Raji (cell line): ENCODE measurements around the gene EEF1AKMT3.

ENCODE experiments used
- POLR2A ChIP-seq: IDR thresholded peaks from 2 replicates; pipeline ENCODE4 v1.6.1; 2011; ENCODE audit warnings: low read depth, low read length, control low read depth; ENCODE audit not compliant: insufficient read depth

The EEF1AKMT3 gene

DNA sequence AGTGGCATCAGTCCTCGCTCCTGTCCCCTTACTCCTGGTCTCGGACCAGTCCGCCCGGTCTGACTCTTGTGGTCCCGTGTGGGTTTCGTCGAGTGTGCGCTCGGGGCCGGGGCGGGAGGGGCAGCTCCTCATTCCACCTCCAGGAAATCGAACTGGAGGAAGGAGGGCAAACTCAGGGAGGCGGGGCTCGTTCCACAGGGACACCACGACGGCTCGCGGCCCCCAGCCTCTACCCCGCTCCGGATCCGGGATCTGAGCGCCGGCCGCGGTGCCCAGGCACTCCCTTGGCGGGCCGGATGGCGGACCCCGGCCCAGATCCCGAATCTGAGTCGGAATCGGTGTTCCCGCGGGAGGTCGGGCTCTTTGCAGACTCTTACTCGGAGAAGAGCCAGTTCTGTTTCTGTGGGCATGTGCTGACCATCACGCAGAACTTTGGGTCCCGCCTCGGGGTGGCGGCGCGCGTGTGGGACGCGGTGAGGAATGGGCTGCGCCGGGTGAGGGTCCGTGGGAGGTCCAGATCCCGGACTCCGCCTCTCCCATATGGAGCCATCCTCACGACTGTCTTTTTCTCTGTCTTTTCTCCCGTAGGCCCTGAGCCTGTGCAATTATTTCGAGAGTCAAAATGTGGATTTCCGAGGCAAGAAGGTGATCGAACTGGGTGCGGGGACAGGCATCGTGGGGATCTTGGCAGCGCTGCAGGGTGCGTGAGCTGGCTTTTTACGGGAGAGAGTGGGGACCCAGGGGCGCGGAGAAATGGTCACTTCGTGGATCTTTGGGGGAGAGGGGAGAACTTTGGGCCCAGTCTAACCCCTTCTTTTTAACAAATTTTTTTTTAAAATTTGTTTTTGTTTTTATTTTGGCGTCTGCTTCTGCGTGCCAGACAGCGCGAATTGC is at the start of gene EEF1AKMT3:
Gene EEF1AKMT3 (plus strand): TSS at position 186 of the 894 bp plus-strand sequence. CDS start 111 bp downstream, at position 297.
- no peak for TF ChIP-seq POLR2A

DNA sequence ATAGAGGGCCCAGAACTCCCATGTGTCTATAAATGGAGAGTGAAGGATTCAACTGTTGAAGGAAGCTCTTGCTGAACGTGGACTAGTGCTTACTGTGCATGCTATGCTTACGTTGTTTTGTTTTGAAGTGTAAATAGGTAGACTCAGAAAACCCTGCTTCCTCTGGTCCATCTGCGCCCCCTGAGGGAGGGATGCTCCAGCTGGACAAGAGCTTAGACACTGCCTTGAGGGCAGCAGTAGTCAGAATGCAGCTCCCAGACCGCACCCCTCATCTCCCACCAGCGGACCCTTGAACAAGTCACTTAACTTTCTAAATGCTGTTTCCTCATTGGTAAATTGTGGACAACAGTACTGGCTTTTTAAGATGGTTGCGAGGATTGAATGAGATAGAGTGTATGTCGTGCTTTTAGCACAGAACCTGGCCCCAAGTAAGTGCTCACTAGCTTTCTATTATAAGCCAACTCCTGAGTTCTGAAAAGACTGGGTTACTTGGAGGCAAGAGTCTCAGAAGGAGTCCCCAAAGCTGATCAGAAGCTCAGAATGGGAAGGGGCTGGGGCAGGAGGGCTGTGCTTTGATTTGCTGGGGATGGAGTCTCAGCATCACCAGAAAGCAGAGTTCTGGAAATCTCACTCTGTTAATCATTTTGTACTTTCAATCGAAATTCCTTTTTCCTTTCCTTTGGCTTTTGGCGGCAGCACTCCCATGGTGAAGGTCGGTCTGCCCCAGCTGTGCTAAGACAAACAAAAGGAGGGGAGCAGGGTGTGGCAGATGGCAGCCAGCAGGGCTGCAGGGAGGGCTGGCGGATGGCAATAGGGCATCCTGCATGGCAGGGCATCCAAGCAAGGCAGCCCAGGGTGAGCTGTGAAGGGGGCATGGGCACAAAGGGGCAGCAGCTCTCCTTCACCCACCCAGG is 49.4 kb upstream of the EEF1AKMT3 start:
- TF ChIP-seq POLR2A, result no peak

DNA sequence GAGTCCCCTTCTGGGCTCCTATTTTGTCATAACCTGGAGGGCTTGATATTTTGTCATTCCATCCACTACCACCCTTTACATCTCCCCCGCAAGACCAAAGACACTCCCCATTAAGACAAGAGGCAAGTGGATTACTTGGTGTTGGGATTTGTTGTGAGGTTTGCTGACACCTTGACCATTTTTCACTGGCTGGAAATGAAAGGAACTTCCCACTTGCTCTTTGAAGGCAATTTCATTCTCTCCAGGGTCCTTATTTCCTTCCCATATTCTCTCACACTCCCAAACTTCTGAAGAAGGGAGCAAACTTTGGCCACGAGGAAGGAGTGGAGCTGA is 48.8 kb upstream of the EEF1AKMT3 start:
- TF ChIP-seq POLR2A, result no peak

DNA sequence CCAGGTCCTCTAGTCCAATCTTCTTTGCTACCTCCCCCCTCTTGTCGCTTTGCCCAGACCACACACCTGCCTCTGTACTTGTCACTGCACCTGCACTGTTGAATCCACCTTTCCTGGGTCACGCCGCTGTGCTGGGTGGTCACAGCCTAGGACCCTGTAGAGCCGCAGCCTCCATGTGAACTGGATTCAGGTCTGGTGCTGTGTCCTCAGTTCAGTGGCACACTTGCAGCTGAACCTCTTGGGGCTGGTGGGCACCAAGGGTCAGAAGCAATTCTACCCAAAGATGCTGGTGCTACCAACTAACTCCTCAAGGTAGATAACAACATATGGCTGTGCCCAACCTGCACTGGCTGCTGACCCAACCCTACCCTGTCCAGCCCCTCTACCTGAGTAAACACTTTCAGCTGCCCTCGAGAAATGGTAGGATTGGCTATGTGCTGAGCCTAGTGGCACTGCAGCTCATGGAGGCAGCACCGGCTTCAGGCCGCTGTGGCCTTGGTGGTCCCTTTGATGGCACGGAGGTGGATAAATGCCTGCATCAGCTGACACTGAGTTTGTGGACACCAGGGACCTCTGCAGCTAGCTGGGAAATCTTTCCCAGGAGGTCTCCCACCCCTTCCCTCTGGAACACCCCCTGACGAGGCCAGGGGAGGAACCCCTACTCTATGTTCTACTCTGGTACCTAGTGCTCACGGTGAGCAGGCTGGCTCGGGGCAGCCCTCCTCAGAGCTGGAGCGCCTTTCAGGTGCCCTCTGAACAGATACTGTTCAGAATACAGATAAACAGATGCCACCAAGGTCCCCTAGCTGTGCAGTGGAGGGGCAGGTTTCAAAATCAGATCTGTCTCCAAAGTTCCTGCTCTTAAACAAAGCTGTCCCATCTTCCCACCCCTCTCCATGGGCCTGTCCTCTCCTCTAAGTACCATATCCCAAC is 48.1 kb upstream of the EEF1AKMT3 start:
- no peak for TF ChIP-seq POLR2A

DNA sequence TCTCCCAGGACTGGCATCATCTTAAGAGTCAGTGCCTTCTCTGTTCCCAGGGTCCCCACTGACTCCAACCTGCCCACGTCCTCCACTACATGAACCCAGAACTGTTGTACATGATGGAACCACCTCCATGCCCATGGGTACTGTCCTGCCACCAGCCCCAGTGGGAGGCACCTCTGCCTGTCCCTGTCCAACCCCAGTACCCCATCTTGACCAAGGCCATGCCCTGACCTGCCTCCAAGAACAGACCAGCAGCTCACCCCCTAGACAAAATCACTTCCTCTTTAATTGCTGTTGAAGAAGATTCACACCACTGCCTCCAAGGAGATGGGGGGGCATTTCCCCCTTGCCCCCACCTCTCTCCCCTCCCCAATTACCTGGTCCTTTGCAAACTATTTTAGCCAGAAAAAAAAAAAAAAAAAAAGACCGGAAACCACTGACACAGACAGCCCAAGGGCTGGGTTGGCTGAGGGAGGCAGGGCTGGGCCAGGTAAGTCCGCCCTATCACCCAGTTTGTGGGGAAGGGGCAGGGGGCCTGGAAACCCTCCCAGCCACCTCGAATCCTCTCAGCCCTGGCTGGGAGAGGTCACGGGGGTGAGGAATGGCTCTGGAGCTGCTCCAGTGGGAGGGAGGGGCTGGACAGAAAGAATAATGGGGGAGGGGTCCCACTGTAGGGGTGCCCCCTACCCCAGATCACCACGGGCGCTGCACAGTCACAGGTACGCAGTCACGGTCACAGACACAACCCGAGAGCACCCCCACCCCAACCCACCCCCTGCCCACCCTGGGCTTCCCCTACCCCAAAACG is 47.3 kb upstream of the EEF1AKMT3 start:
- TF ChIP-seq POLR2A, result no peak

DNA sequence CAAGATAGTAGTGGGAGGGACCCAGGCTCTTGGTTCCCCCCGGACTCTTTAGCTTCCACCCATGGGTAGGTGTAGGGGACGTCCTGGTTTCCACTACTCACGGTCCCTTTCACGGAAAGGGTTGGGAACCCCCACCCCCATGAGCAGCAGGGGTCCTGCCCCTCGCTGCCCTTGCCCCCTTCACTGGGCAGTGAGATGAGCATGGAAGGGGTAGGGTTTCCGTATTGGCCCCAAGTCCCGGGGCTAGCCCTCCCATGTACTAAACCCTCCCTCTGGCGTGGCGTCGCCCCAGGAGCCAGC is 46.6 kb upstream of the EEF1AKMT3 start:
- no peak for TF ChIP-seq POLR2A

DNA sequence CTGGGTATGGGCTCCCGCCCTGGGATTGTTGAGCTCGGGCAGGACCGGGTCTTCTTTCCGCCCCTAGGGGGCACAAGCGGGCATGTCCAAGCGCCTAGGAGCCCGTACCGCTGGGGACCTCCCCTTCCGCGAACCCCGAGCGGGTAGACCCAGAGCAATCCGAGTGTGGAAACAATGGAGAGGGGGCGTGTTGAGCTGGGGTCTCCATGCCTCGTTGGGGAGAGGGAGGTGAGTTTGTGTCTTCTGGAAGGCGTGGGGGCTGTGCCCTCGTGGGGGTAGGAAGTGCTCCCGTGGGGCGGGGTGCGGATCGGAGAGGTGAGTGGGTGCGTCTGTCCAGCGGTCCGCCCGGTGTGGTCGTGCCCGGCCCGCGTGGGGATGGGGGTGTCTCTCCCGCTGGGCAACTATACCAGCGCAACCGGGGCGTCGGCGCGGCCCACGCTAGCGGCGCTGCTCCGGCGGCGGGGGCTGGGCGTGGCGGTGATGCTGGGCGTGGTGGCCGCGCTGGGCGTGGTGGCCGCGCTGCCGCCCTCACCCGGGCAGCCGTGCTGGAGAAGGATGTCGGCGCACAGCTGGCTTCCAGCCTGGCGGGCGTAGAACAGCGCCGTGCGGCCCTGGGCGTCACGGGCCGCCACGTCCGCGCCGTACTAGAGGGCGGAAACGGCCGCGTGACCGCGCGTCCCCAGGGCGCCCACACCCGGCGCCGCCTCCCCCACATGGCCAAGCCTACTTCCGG is 46.1 kb upstream of the EEF1AKMT3 start:
- no peak for TF ChIP-seq POLR2A

DNA sequence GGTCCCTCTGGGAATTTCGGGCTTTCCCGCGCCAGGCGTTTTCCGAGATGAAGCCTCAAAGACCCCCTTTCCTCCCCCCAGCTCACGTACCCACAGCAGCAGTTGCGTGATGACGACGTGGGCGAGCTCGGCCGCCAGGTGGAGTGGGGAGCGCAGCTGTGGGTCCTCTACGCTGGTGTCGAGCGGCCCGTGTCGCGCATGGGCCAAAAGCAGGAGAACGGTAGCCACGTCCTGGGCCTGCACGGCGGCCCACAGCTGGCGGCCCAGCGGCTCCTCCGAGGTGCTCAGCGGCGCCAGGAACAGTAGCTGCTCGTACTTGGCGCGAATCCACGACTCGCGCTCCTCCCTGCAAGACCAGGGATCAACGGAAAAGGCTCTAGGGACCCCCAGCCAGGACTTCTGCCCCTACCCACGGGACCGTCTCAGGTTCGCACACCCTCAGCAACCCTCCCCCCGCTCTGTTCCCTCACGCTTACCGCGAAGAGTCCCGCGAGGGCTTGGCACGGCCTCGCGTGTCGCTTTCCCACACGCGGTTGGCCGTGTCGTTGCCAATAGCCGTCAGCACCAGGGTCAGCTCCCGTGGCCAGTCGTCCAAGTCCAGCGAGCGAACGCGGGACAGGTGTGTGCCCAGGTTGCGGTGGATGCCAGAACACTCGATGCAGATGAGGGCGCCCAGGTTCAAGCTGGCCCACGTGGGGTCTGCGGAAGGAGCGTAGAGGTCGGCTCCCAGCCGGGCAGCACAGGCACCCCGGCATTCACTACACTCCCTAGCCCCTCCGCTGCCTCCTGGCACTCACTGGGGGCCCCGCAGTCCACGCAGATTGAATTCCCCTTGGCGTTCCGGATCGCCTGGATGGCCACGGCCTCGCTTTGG is 45.3 kb upstream of the EEF1AKMT3 start:
- TF ChIP-seq POLR2A, result no peak

DNA sequence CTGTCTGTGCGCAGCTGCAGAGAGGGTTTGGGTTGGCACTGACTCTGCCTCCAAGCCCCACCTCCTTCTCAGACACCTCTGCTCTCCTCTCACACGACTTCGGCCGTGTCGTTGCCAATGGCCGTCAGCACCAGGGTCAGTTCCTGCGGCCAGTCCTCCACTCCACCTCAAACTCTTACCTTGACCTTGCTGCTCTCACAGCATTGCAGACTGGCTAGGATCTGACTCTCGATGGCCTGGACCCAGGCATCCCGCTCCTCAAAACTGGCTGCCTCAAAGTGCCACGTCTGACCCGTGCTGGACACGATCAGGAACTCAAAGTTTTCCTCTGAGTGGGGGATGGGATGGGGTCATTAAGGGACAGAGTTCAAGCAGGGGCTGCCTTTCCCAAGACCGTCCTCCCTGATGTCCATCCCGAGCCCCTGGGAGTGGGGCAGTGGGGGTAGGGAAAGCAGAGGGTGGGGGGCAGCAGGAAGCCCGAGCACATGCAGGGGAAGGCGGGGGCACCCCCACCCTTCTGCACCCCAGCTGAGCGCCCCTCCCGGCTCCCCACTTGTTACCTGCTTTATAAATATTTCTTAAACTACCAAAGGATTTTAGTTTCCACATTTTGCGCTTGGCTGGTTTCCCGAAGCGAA is 44.5 kb upstream of the EEF1AKMT3 start:
- no peak for TF ChIP-seq POLR2A

DNA sequence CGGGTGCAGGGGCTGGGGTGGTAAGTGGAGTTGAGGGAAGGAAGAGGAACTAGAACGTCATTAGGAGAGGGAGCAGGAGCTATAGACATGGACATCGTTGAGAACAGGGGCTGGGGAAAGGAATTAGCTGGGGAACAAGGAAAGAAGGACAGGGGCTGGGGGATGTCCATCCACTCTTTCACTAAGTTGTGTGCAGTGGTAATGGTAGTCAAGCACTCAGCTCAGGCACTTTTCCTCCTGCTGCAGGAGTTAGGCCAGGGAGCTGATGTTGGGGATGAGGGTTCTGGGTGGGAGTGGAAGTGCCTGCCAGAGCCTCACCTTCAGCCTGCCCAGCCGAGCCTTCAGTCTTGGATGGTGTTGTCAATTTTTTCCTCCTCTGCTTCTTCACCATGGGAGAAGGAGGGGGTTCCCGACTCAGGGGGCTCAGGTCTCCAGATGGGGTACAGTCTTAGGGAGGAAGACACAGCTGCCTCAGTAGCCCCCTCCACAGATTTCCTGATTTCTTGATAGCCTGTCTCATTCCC is 43.0 kb upstream of the EEF1AKMT3 start:
- no peak for TF ChIP-seq POLR2A

DNA sequence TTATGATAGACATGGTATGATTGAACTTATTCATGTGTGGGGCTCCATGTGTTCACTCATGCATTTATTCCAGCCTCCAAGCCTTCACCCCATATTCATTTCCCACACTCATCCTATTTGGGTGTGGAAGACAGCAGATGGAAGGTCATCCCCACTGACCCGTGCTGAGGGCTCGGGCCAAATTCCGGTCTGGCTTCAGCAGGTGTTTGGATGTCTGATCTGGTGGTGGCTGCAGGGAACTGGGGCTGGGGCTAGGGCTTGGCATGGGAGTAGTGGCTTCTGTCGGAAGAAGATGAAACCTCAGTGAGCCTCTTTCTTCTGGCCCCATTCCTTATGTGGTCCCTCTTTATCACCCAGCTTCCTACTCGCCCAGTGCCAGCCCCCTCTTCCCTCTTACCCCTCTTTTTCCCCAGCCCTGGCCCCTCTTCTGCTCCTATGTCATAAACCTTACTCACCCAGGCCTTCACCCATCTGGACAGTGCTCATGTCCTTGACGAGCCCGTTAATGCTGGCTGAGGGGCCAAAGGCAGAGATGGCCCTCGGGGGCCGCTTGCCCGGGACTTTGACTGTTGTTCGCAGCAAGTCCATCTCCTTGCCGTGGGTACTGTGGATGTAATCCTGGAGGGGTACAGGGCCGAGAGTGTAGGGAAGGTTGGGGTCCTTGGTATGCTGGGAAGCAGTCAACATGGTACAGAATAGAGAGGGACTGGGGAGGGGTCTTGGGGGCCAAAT is 41.9 kb upstream of the EEF1AKMT3 start:
- TF ChIP-seq POLR2A, result no peak
